Calu3 (cell line): ENCODE data around the gene MARVELD3. TPM values are rescaled to one million over a fixed set of nuclear protein-coding genes. Genes with fewer than 3 reads are reported as not detected.
"Not testable (repeated sequence)": the region's sequence is repeated elsewhere in the genome, so short reads cannot be mapped to it uniquely, and the experiment has no call there.

Source experiments
- BruUV-seq: library from RNA; stranded (reverse); fragments of 400-500 nt; replicated peaks from 2 replicates; lab custom pipeline; 2021; lab: Mats Ljungman, UMichigan
- CTCF ChIA-PET: fragments of 300-600 bp; sonication (Branson Sonifier 250); formaldehyde crosslinking; loops from one replicate; lab custom pipeline; 2022; ENCODE audit warnings: antibody characterized with exemption; lab: Charles Lee
- DNase-seq: peaks from one replicate; pipeline ENCODE4 v3.0.0; 2022
- H3K27ac Mint-ChIP-seq: one replicate; pipeline ENCODE4 v1.8.0; 2022; ENCODE audit warnings: mixed read lengths; ENCODE audit not compliant: unreplicated experiment
- H3K27me3 Mint-ChIP-seq: one replicate; pipeline ENCODE4 v1.8.0; 2022; ENCODE audit warnings: mixed read lengths; ENCODE audit not compliant: unreplicated experiment
- H3K36me3 Mint-ChIP-seq: one replicate; pipeline ENCODE4 v1.8.0; 2022; ENCODE audit warnings: mild to moderate bottlenecking, moderate library complexity, mixed read lengths; ENCODE audit not compliant: insufficient read depth, unreplicated experiment
- H3K4me1 Mint-ChIP-seq: one replicate; pipeline ENCODE4 v1.8.0; 2022; ENCODE audit warnings: mild to moderate bottlenecking, low read depth, mixed read lengths; ENCODE audit not compliant: unreplicated experiment
- H3K4me3 Mint-ChIP-seq: one replicate; pipeline ENCODE4 v1.8.0; 2022; ENCODE audit warnings: mild to moderate bottlenecking, low read depth, moderate library complexity, mixed read lengths; ENCODE audit not compliant: unreplicated experiment
- H3K9me3 Mint-ChIP-seq: one replicate; pipeline ENCODE4 v1.8.0; 2022; ENCODE audit warnings: low read depth, mixed read lengths; ENCODE audit not compliant: unreplicated experiment
- intact Hi-C: fragments of 100-400 bp; cut with micrococcal nuclease; formaldehyde crosslinking; loops from one replicate; pipeline ENCODE4 v1.10.0; 2022; ENCODE audit not compliant: unreplicated experiment
- total RNA-seq: library from RNA; stranded (reverse); gene quantifications from 2 replicates; pipeline ENCODE4 v1.2.3, GENCODE V29; 2022
- TF ChIP-seq, protein P1 (sequence below): fragments of 200-600 bp; IDR thresholded peaks from one replicate; pipeline ENCODE4 v1.8.0; 2022; ENCODE audit warnings: antibody characterized with exemption; ENCODE audit not compliant: unreplicated experiment

Gene MARVELD3
- total RNA-seq, 1 experiment from 2014 or later = 38.4 TPM

DNA sequence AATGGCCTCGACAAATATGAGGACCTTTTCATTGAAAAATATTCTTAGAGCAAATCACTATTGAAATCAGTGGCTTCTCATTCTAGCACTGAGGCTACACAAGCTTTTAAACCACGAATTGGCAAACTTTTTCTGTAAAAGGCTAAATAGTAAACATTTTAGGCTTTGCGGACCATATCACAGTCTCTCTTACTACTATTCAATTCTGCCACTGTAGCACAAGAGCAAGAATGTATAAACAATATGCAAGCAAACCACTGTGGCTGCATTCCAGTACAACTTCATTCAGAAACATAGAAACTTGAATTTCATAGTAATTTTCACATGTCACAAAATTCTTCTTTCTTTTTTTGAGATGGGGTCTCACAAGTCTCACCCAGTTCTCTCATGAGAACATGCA, 49.4 kb downstream of the MARVELD3 start:
- no TSS peak for BruUV-seq
- Mint-ChIP-seq H3K4me1 (no peaks in the 10 kb centered on the region), H3K9me3 (no peaks in the 10 kb centered on the region), H3K27ac (no peak overlapping the region), H3K27me3 (no peaks in the 10 kb centered on the region), H3K36me3 (no peaks in the 10 kb centered on the region), H3K4me3 (no peak overlapping the region)
- CTCF ChIA-PET = no interaction called here
- TF ChIP-seq, protein P1, sequence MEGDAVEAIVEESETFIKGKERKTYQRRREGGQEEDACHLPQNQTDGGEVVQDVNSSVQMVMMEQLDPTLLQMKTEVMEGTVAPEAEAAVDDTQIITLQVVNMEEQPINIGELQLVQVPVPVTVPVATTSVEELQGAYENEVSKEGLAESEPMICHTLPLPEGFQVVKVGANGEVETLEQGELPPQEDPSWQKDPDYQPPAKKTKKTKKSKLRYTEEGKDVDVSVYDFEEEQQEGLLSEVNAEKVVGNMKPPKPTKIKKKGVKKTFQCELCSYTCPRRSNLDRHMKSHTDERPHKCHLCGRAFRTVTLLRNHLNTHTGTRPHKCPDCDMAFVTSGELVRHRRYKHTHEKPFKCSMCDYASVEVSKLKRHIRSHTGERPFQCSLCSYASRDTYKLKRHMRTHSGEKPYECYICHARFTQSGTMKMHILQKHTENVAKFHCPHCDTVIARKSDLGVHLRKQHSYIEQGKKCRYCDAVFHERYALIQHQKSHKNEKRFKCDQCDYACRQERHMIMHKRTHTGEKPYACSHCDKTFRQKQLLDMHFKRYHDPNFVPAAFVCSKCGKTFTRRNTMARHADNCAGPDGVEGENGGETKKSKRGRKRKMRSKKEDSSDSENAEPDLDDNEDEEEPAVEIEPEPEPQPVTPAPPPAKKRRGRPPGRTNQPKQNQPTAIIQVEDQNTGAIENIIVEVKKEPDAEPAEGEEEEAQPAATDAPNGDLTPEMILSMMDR = no peak
- intact Hi-C loops = no loop called here
- DNase-seq = no peak

DNA sequence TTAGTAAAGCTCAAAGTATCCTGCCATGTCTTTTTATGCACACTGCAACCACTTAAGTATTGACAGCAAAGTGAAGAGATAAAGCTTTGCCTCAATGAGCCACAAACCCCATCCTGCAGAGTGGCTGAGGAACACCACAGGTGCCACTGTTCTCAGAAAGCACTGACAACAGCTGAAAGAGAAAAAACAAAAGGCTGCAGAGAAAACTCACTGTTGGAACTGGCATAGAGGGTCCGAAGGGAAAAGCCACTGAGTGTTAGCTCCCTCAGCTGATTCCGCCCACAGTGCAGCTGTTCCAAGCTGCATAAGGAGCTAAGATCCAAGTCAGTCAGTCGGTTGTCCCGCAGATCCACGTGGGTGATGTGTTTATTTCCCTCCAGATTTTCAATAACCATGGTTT, 50.3 kb downstream of the MARVELD3 start:
- no peak for DNase-seq
- no peak overlapping the region for H3K4me3 Mint-ChIP-seq
- CTCF ChIA-PET = no interaction called here
- TF ChIP-seq, protein P1 = no peak
- no TSS peak for BruUV-seq
- H3K4me1 Mint-ChIP-seq = peaks cover 2% of the 10 kb centered on the region
- no peaks in the 10 kb centered on the region for H3K36me3 Mint-ChIP-seq
- H3K9me3 Mint-ChIP-seq = no peaks in the 10 kb centered on the region
- H3K27ac Mint-ChIP-seq = no peak overlapping the region
- H3K27me3 Mint-ChIP-seq = no peaks in the 10 kb centered on the region
- intact Hi-C loops = no loop called here

DNA sequence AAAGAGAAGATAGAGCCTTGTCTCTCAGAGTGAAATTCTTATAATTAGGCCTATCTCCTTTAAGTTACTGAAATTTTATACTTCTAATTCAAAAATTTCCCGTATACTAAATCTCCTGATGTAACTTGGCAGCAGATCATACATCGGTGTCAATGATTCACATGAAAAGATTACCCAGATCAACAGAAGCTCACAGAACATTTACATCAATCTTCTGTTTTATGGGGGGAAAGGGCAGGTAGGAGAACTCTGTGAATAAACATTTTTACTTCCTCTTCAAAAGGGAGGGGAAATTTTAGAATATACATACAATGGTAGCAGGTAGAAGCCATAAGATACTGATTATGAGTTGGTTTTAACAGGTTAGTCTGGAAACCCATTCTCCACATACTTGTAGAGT, 55.4 kb downstream of the MARVELD3 start:
- no peak for DNase-seq
- Mint-ChIP-seq H3K4me3 (no peak overlapping the region), H3K4me1 (peaks cover 11% of the 10 kb centered on the region), H3K9me3 (no peaks in the 10 kb centered on the region), H3K27me3 (no peaks in the 10 kb centered on the region), H3K36me3 (peaks cover 8% of the 10 kb centered on the region), H3K27ac (no peak overlapping the region)
- intact Hi-C loops = no loop called here
- no TSS peak for BruUV-seq
- TF ChIP-seq, protein P1 = no peak
- CTCF ChIA-PET = interaction anchor here (0.7 kb wide), 1 partner anchor 26 kb away, joined by 3 read pairs; no protein-coding TSS in a partner anchor

DNA sequence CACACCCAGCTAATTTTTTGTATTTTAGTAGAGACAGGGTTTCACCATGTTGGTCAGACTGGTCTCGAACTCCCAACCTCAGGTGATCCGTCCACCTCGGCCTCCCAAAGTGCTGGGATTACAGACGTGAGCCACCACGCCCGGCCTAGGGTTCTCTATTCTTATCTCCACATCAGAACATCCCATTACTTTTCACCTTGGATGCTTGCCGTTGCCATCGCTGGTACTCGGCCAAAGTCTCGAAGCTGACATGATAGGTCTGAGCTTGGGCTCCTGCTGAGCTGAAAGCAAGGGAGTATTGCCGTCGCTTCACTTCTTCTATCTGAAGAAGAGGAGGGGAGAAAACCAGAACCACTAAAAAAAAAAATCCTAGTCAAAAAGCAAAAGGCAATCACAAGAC, 58.3 kb downstream of the MARVELD3 start:
- H3K9me3 Mint-ChIP-seq, intact Hi-C loops, BruUV-seq, DNase-seq, H3K27ac Mint-ChIP-seq, H3K4me3 Mint-ChIP-seq, H3K27me3 Mint-ChIP-seq, H3K36me3 Mint-ChIP-seq: not testable (repeated sequence)
- CTCF ChIA-PET = interaction anchor here (0.7 kb wide), 1 partner anchor 102 kb away, joined by 3 read pairs; no protein-coding TSS in a partner anchor
- H3K4me1 Mint-ChIP-seq = peaks cover 11% of the 10 kb centered on the region

Other genes with a start within 250 kb of the MARVELD3 start
- not detected in 2 replicates for gene TLE7, start 184.1 kb upstream of the MARVELD3 start, total RNA-seq
- 13.3 and 13.9 TPM in 2 replicates for gene ZNF23, start 163.9 kb upstream of the MARVELD3 start, total RNA-seq
- 11.1 and 11.3 TPM in 2 replicates for gene ZNF19, start 136.9 kb upstream of the MARVELD3 start, total RNA-seq
- 72.9 and 105 TPM in 2 replicates for gene CHST4, start 99.8 kb upstream of the MARVELD3 start, total RNA-seq
- gene TAT, start 49.1 kb upstream of the MARVELD3 start, total RNA-seq = 0.10 TPM in 1 of 2 replicates, not detected in the other
- 10.0 and 11.2 TPM in 2 replicates for gene PHLPP2, start 98.5 kb downstream of the MARVELD3 start, total RNA-seq
- 144 and 152 TPM in 2 replicates for gene AP1G1, start 182.7 kb downstream of the MARVELD3 start, total RNA-seq
- gene ATXN1L, start 219.8 kb downstream of the MARVELD3 start, total RNA-seq = 44.1 and 48.1 TPM in 2 replicates